IPS-20b (cell line): ENCODE results near the gene EHBP1L1.

ENCODE experiments used
- H3K27ac ChIP-seq: one replicate; pipeline ENCODE4 v1.5.1; 2013; ENCODE audit warnings: low read length
- H3K27me3 ChIP-seq: 2 replicates; pipeline ENCODE4 v1.6.1; 2013; ENCODE audit warnings: mild to moderate bottlenecking, low read length, inconsistent platforms; ENCODE audit not compliant: insufficient read depth
- H3K36me3 ChIP-seq: 2 replicates; pipeline ENCODE4 v1.6.1; 2013; ENCODE audit warnings: low read depth, mild to moderate bottlenecking, inconsistent platforms, low read length, moderate library complexity; ENCODE audit not compliant: insufficient read depth
- H3K4me1 ChIP-seq: 2 replicates; pipeline ENCODE4 v1.6.1; 2013; ENCODE audit warnings: mild to moderate bottlenecking, control low read depth, inconsistent platforms, low read length, moderate library complexity; ENCODE audit not compliant: insufficient read depth
- H3K4me3 ChIP-seq: 2 replicates; pipeline ENCODE4 v1.5.1; 2013; ENCODE audit warnings: mild to moderate bottlenecking, low read length, inconsistent platforms
- H3K9ac ChIP-seq: 2 replicates; pipeline ENCODE4 v1.6.1; 2013; ENCODE audit warnings: low read depth, mild to moderate bottlenecking, inconsistent platforms, low read length, moderate library complexity
- H3K9me3 ChIP-seq: 2 replicates; pipeline ENCODE4 v1.6.1; 2013; ENCODE audit warnings: mild to moderate bottlenecking, low read depth, low read length, inconsistent platforms; ENCODE audit not compliant: insufficient read depth

The EHBP1L1 gene

GRCh38 chr11:65569164-65569972 is 6.5 kb upstream of the EHBP1L1 start:
- no peaks in the 10 kb centered on the region for H3K36me3 ChIP-seq
- H3K4me1 ChIP-seq: peaks cover 16% of the 10 kb centered on the region
- H3K4me3 ChIP-seq: peak overlapping the region; percentile 98
- H3K27ac ChIP-seq: peak overlapping the region; percentile 76
- H3K27me3 ChIP-seq: peaks cover 14% of the 10 kb centered on the region; the same call in 1 of the 2 replicates
- H3K9me3 ChIP-seq: no peaks in the 10 kb centered on the region
- H3K9ac ChIP-seq: peak overlapping the region; percentile 90; the same call in 1 of the 2 replicates

- H3K4me3 ChIP-seq: peak within 1 kb of the TSS; percentile 98
- peaks cover 22% of the 10 kb centered on the region for H3K27me3 ChIP-seq
- H3K9ac ChIP-seq: peak within 1 kb of the TSS; percentile 90; the same call in 1 of the 2 replicates
- H3K27ac ChIP-seq: peak within 1 kb of the TSS; percentile 76
- H3K9me3 ChIP-seq: no peaks in the 10 kb centered on the region
- peaks cover 20% of the 10 kb centered on the region for H3K4me1 ChIP-seq
- no peaks in the 10 kb centered on the region for H3K36me3 ChIP-seq
Observed at GRCh38 chr11:65569973-65570918, 5.6 kb upstream of the EHBP1L1 start, which contains the start of gene ZNRD2. Gene ZNRD2 (plus strand): TSS chr11:65570477. CDS start chr11:65570492, 15 bp downstream.

GRCh38 chr11:65571420-65571819 is 4.4 kb upstream of the EHBP1L1 start:
- Histone ChIP-seq H3K9me3 (no peaks in the 10 kb centered on the region), H3K4me1 (peaks cover 20% of the 10 kb centered on the region), H3K27ac (no peak overlapping the region), H3K27me3 (peaks cover 33% of the 10 kb centered on the region), H3K36me3 (no peaks in the 10 kb centered on the region), H3K4me3 (peak overlapping the region; percentile 98; the same call in 1 of the 2 replicates), H3K9ac (no peak overlapping the region)

- no peak overlapping the region for H3K27ac ChIP-seq
- peak overlapping the region; percentile 70 for H3K4me3 ChIP-seq
- peaks cover 38% of the 10 kb centered on the region for H3K27me3 ChIP-seq
- H3K4me1 ChIP-seq: peaks cover 20% of the 10 kb centered on the region
- peak overlapping the region; percentile 53; the same call in 1 of the 2 replicates for H3K9ac ChIP-seq
- H3K9me3 ChIP-seq: no peaks in the 10 kb centered on the region
- no peaks in the 10 kb centered on the region for H3K36me3 ChIP-seq
Observed at GRCh38 chr11:65571940-65572339, 3.9 kb upstream of the EHBP1L1 start.

GRCh38 chr11:65572356-65573051 is 3.3 kb upstream of the EHBP1L1 start, which contains the start of gene FAM89B:
Gene FAM89B (plus strand): TSS chr11:65572538. CDS start chr11:65572670, 132 bp downstream.
- H3K9me3 ChIP-seq: no peaks in the 10 kb centered on the region
- H3K27me3 ChIP-seq: peaks cover 43% of the 10 kb centered on the region
- H3K36me3 ChIP-seq: no peaks in the 10 kb centered on the region
- peak within 1 kb of the TSS; percentile 53; the same call in 1 of the 2 replicates for H3K9ac ChIP-seq
- peak within 1 kb of the TSS; percentile 70 for H3K4me3 ChIP-seq
- peaks cover 20% of the 10 kb centered on the region for H3K4me1 ChIP-seq
- no peak within 1 kb of the TSS for H3K27ac ChIP-seq

GRCh38 chr11:65573391-65574079 is 2.3 kb upstream of the EHBP1L1 start:
- Histone ChIP-seq H3K27ac (no peak overlapping the region), H3K9ac (no peak overlapping the region; the same call in 1 of the 2 replicates), H3K4me1 (peaks cover 20% of the 10 kb centered on the region), H3K4me3 (peak overlapping the region; percentile 70; the same call in 1 of the 2 replicates), H3K9me3 (no peaks in the 10 kb centered on the region), H3K36me3 (no peaks in the 10 kb centered on the region), H3K27me3 (peaks cover 53% of the 10 kb centered on the region)

- no peaks in the 10 kb centered on the region for H3K9me3 ChIP-seq
- H3K36me3 ChIP-seq: no peaks in the 10 kb centered on the region
- peaks cover 56% of the 10 kb centered on the region for H3K27me3 ChIP-seq
- peak overlapping the region; percentile 64 for H3K4me3 ChIP-seq
- peaks cover 15% of the 10 kb centered on the region for H3K4me1 ChIP-seq
- no peak overlapping the region for H3K9ac ChIP-seq
- no peak overlapping the region for H3K27ac ChIP-seq
Observed at GRCh38 chr11:65574109-65574810, 1.6 kb upstream of the EHBP1L1 start.

GRCh38 chr11:65574811-65575567 is 864 bp upstream of the EHBP1L1 start:
- H3K4me3 ChIP-seq: peak overlapping the region; percentile 64
- no peak overlapping the region for H3K27ac ChIP-seq

GRCh38 chr11:65576232-65576866 is 496 bp downstream of the EHBP1L1 start:
- no peak overlapping the region for H3K9ac ChIP-seq
- peak overlapping the region; percentile 46; the same call in 1 of the 2 replicates for H3K4me3 ChIP-seq
- H3K4me1 ChIP-seq: peaks cover 10% of the 10 kb centered on the region; the same call in 1 of the 2 replicates
- H3K9me3 ChIP-seq: no peaks in the 10 kb centered on the region
- H3K27ac ChIP-seq: no peak overlapping the region
- no peaks in the 10 kb centered on the region for H3K36me3 ChIP-seq
- peaks cover 56% of the 10 kb centered on the region for H3K27me3 ChIP-seq

More at GRCh38 chr11:65574811-65575567, 864 bp upstream of the EHBP1L1 start:
- H3K9ac ChIP-seq: no peak overlapping the region
- H3K4me1 ChIP-seq: peaks cover 14% of the 10 kb centered on the region
- no peaks in the 10 kb centered on the region for H3K9me3 ChIP-seq
- H3K27me3 ChIP-seq: peaks cover 56% of the 10 kb centered on the region
- H3K36me3 ChIP-seq: no peaks in the 10 kb centered on the region
